ENCODE results near the gene CDKN2B. TPM values are rescaled to one million over a fixed set of nuclear protein-coding genes. Genes with fewer than 3 reads are reported as not detected.

Gene CDKN2B
- total and polyA plus RNA-seq, 2 of the 4 experiments (the other 2 are of a cell fraction) = 3.6 to 8.2 TPM

- DNase-seq = peak; percentile 77
- no peak overlapping the region for H2BK5ac ChIP-seq (ENCODE audit: low read depth, low read length, poor library complexity, severe bottlenecking)
- H3K27me3 ChIP-seq (ENCODE audit: control insufficient read depth, insufficient read depth, low read length) = peaks cover 36% of the 10 kb centered on the region
- H4K20me1 ChIP-seq (ENCODE audit: insufficient read depth, low read length) = no peaks in the 10 kb centered on the region
- ChIA-PET CTCF (no interaction called here), POLR2A (ENCODE audit: unreplicated experiment) (no interaction called here)
- peak overlapping the region; percentile 41; the same call in 1 of the 2 replicates for H3K9ac ChIP-seq (ENCODE audit: low read depth, low read length)
- peaks cover 4% of the 10 kb centered on the region for H3K4me1 ChIP-seq (ENCODE audit: control insufficient read depth, insufficient read depth, low read length)
- H2BK15ac ChIP-seq (ENCODE audit: low read depth, low read length) = no peak overlapping the region
- no TSS peak for BruUV-seq (replicated peaks)
- H3K18ac ChIP-seq (ENCODE audit: low read depth, low read length) = no peak overlapping the region
- H2BK20ac ChIP-seq (ENCODE audit: low read depth, low read length) = 0 out of 2 replicates have a peak overlapping the region, but pooled peaks have one; percentile 17
- H3K23ac ChIP-seq (ENCODE audit: low read depth, low read length) = 0 out of 2 replicates have a peak overlapping the region, but pooled peaks have one; percentile 59
- no peak overlapping the region for H4K91ac ChIP-seq (ENCODE audit: insufficient read depth, low read depth, low read length)
- peak overlapping the region; percentile 91 for H2AFZ ChIP-seq (replicated peaks; ENCODE audit: low read length, poor library complexity)
- peak overlapping the region; percentile 14 for H3K4ac ChIP-seq (ENCODE audit: low read depth, low read length)
- peaks cover 11% of the 10 kb centered on the region; the same call in 1 of the 2 replicates for H3K9me3 ChIP-seq (ENCODE audit: control insufficient read depth, insufficient read depth, low read length)
- peak overlapping the region; percentile 25 for H2AK9ac ChIP-seq (replicated peaks; ENCODE audit: low read depth, low read length, poor library complexity)
- 7% methylated on average over 6 of the region's 30 CpGs; no CpG with 5 or more reads in 1 of the 2 experiments for WGBS, 2 experiments (ENCODE audit: extremely low coverage in 2 of 2, insufficient read length in 1 of 2)
- in situ Hi-C loops (cut with MboI; ENCODE audit: low sequenced_read_pairs) = loop anchor here (10.0 kb wide), 1 partner anchor 151 kb away; no protein-coding TSS in a partner anchor
- H3K27ac ChIP-seq (ENCODE audit: insufficient read depth, low read length) = no peak overlapping the region
- peak; percentile 93 for ATAC-seq (ENCODE audit: low read depth)
- H3K36me3 ChIP-seq (ENCODE audit: control insufficient read depth, insufficient read depth, low read length) = peaks cover 10% of the 10 kb centered on the region; the same call in 1 of the 2 replicates
- peak overlapping the region; percentile 62; the same call in 1 of the 2 replicates for H2BK120ac ChIP-seq (ENCODE audit: low read depth, low read length)
- no peak overlapping the region for H3K56ac ChIP-seq (ENCODE audit: extremely low read depth, insufficient read depth, low read length)
- H3K9me1 ChIP-seq (ENCODE audit: insufficient read depth, low read length) = no peaks in the 10 kb centered on the region
- no peak overlapping the region for H2AK5ac ChIP-seq (ENCODE audit: low read depth, low read length)
- dilution Hi-C loops (cut with HindIII; ENCODE audit: low sequenced_read_pairs, unreplicated experiment) = no loop called here
- H4K8ac ChIP-seq (ENCODE audit: low read depth in 2 of 2, low read length in 2 of 2) = peak overlapping the region; percentile 43 to 72; a peak in 2 of 4 replicates
- H3K14ac ChIP-seq (replicated peaks; ENCODE audit: low read depth, low read length) = peak overlapping the region; percentile 70; the same call in 1 of the 2 replicates
- peak overlapping the region; percentile 77 for H3K4me2 ChIP-seq (ENCODE audit: low read depth, low read length)
- peak overlapping the region; percentile 21 for H3K4me3 ChIP-seq (ENCODE audit: insufficient read depth, low read depth, low read length)
- H4K5ac ChIP-seq (ENCODE audit: low read depth, low read length) = peak overlapping the region; percentile 23; the same call in 1 of the 2 replicates
- intact Hi-C loops (cut with micrococcal nuclease) = loop anchor here (1.0 to 5.0 kb wide), 2 partner anchors 133 to 151 kb away; no protein-coding TSS in a partner anchor
- no peaks in the 10 kb centered on the region for H3K79me1 ChIP-seq (ENCODE audit: low read depth in 1 of 2, low read length in 2 of 2)
- TF ChIP-seq RAD21 (IDR thresholded peaks at IDR 0.05; ENCODE audit: low read length) (peak; percentile 59), CEBPB (IDR thresholded peaks at IDR 0.05; ENCODE audit: low read depth, low read length) (no peak), RCOR1 (IDR thresholded peaks at IDR 0.05; ENCODE audit: insufficient replicate concordance, low read length) (no peak), POLR2A (IDR thresholded peaks at IDR 0.05; ENCODE audit: low read depth, low read length) (no peak), MXI1 (IDR thresholded peaks at IDR 0.05; ENCODE audit: borderline replicate concordance, low read depth, low read length) (no peak), MAZ (IDR thresholded peaks at IDR 0.05; ENCODE audit: borderline replicate concordance, low read depth, low read length) (no peak), ELK1 (IDR thresholded peaks at IDR 0.05; ENCODE audit: borderline replicate concordance, low read depth, low read length) (no peak), MAFK (IDR thresholded peaks at IDR 0.05; ENCODE audit: low read depth, low read length) (no peak), CHD1 (IDR thresholded peaks at IDR 0.05; ENCODE audit: low read depth, low read length) (no peak), NFE2L2 (IDR thresholded peaks at IDR 0.05; ENCODE audit: low read depth, low read length) (no peak), RFX5 (IDR thresholded peaks at IDR 0.05; ENCODE audit: low read depth, low read length) (no peak), BHLHE40 (IDR thresholded peaks at IDR 0.05; ENCODE audit: low read depth, low read length) (no peak), FOS (IDR thresholded peaks at IDR 0.05; ENCODE audit: low read depth, low read length) (no peak), CTCF (conservative IDR thresholded peaks at IDR 0.05; ENCODE audit: low read depth, low read length) (peak; percentile 59), SMC3 (IDR thresholded peaks at IDR 0.05; ENCODE audit: low read depth, low read length) (peak; percentile 49)
Measured at GRCh38 chr9:21965401-21965951, 43.6 kb downstream of the CDKN2B start.

Measured in IMR-90 (cell line).